Ishikawa (cell line): ENCODE measurements around the gene C18orf54.

Experiments used
- CEBPB ChIP-seq: IDR thresholded peaks from 2 replicates; pipeline ENCODE4 v1.6.1; 2012
- EGR1 ChIP-seq: IDR thresholded peaks from 2 replicates; pipeline ENCODE4 v1.6.1; 2012
- EP300 ChIP-seq: IDR thresholded peaks from 2 replicates; pipeline ENCODE4 v1.6.1; 2012; ENCODE audit warnings: borderline replicate concordance
- FOXM1 ChIP-seq: IDR thresholded peaks from 2 replicates; pipeline ENCODE4 v1.6.1; 2012; ENCODE audit warnings: low read depth, borderline replicate concordance
- MAX ChIP-seq: IDR thresholded peaks from 2 replicates; pipeline ENCODE4 v1.6.1; 2012
- REST ChIP-seq: IDR thresholded peaks from 2 replicates; pipeline ENCODE4 v1.6.1; 2012; ENCODE audit warnings: low read depth, mild to moderate bottlenecking
- TAF1 ChIP-seq: IDR thresholded peaks from 2 replicates; pipeline ENCODE4 v1.6.1; 2012; ENCODE audit warnings: low read depth, mild to moderate bottlenecking
- TEAD4 ChIP-seq: IDR thresholded peaks from 2 replicates; pipeline ENCODE4 v1.6.1; 2012
- YY1 ChIP-seq: IDR thresholded peaks from 2 replicates; pipeline ENCODE4 v1.6.1; 2012; ENCODE audit warnings: low read depth

GRCh38 chr18:54330768-54331548, 26.7 kb upstream of the C18orf54 start:
- TF ChIP-seq FOXM1 = no peak
- no peak for TF ChIP-seq EGR1
- TF ChIP-seq MAX = no peak
- no peak for TF ChIP-seq REST
- no peak for TF ChIP-seq CEBPB
- TF ChIP-seq TAF1 = no peak
- no peak for TF ChIP-seq EP300
- TF ChIP-seq YY1 = no peak
- TF ChIP-seq TEAD4 = no peak
